RWPE2 (cell line): ENCODE measurements around the gene MYO6.

ENCODE experiments used
- ATAC-seq: fragments of 200-7000 bp; cut with Tn5 transposase; 3 replicates; pipeline ENCODE4 v1.9.1; 2021; ENCODE audit warnings: low read depth
- DNase-seq: peaks from one replicate; pipeline ENCODE4 v3.0.0-alpha.2; 2020; ENCODE audit warnings: low spot score
- H3K27ac ChIP-seq: fragments of 450-650 bp; 2 replicates; pipeline ENCODE4 v1.5.1; 2017; ENCODE audit warnings: mild to moderate bottlenecking; ENCODE audit not compliant: poor library complexity, severe bottlenecking
- H3K27me3 ChIP-seq: fragments of 250-450 bp; sonication (Bioruptor Pico); 2 replicates; pipeline ENCODE4 v1.5.1; 2021; ENCODE audit warnings: mild to moderate bottlenecking, moderate library complexity; ENCODE audit not compliant: insufficient read depth, poor library complexity, severe bottlenecking
- H3K36me3 ChIP-seq: fragments of 250-450 bp; sonication (Bioruptor Pico); 2 replicates; pipeline ENCODE4 v1.5.1; 2020; ENCODE audit warnings: low read depth, mild to moderate bottlenecking, moderate library complexity
- H3K4me1 ChIP-seq: fragments of 250-450 bp; sonication (Bioruptor Pico); 2 replicates; pipeline ENCODE4 v1.5.1; 2021; ENCODE audit warnings: mild to moderate bottlenecking, moderate library complexity; ENCODE audit not compliant: insufficient read depth, poor library complexity, severe bottlenecking
- H3K4me3 ChIP-seq: fragments of 250-450 bp; sonication (Bioruptor Pico); 2 replicates; pipeline ENCODE4 v1.5.1; 2021; ENCODE audit warnings: mild to moderate bottlenecking, moderate library complexity; ENCODE audit not compliant: severe bottlenecking
- H3K9me3 ChIP-seq: fragments of 250-450 bp; sonication (Bioruptor Pico); 2 replicates; pipeline ENCODE4 v1.5.1; 2021; ENCODE audit warnings: mild to moderate bottlenecking, moderate library complexity; ENCODE audit not compliant: severe bottlenecking
- CTCF ChIP-seq: fragments of 450-650 bp; IDR thresholded peaks from one replicate; pipeline ENCODE4 v1.5.1; 2017; ENCODE audit warnings: mild to moderate bottlenecking, moderate library complexity; ENCODE audit not compliant: poor library complexity, severe bottlenecking

MYO6 gene

GRCh38 chr6:75943381-75943780 is 194.3 kb downstream of the MYO6 start:
- Histone ChIP-seq H3K27me3 (no peaks in the 10 kb centered on the region), H3K36me3 (no peaks in the 10 kb centered on the region), H3K4me1 (no peaks in the 10 kb centered on the region), H3K4me3 (no peak overlapping the region), H3K27ac (no peak overlapping the region), H3K9me3 (no peaks in the 10 kb centered on the region)
- DNase-seq (no peak), ATAC-seq (no peak)
- TF ChIP-seq CTCF, result no peak

- ATAC-seq, result no peak
- TF ChIP-seq CTCF, result no peak
- H3K4me3 ChIP-seq, result no peak overlapping the region
Measured at GRCh38 chr6:75946146-75946831, 197.2 kb downstream of the MYO6 start.

GRCh38 chr6:75947935-75948334 is 198.9 kb downstream of the MYO6 start:
- H3K4me1 ChIP-seq, result no peaks in the 10 kb centered on the region
- no peak for TF ChIP-seq CTCF
- no peaks in the 10 kb centered on the region for H3K36me3 ChIP-seq
- ATAC-seq (no peak), DNase-seq (no peak)
- no peak overlapping the region for H3K4me3 ChIP-seq
- no peak overlapping the region for H3K27ac ChIP-seq
- H3K9me3 ChIP-seq, result no peaks in the 10 kb centered on the region
- no peaks in the 10 kb centered on the region for H3K27me3 ChIP-seq

More at GRCh38 chr6:75946146-75946831, 197.2 kb downstream of the MYO6 start:
- Histone ChIP-seq H3K27me3 (no peaks in the 10 kb centered on the region), H3K4me1 (no peaks in the 10 kb centered on the region), H3K36me3 (no peaks in the 10 kb centered on the region), H3K27ac (no peak overlapping the region), H3K9me3 (no peaks in the 10 kb centered on the region)
- no peak for DNase-seq

- Histone ChIP-seq H3K4me3 (no peak overlapping the region), H3K27ac (no peak overlapping the region), H3K9me3 (no peaks in the 10 kb centered on the region), H3K36me3 (no peaks in the 10 kb centered on the region), H3K27me3 (no peaks in the 10 kb centered on the region), H3K4me1 (no peaks in the 10 kb centered on the region)
- TF ChIP-seq CTCF, result no peak
- no peak for ATAC-seq
- no peak for DNase-seq
Measured at GRCh38 chr6:75952128-75952527, 203.1 kb downstream of the MYO6 start.

- H3K4me3 ChIP-seq, result no peak overlapping the region
- no peaks in the 10 kb centered on the region for H3K27me3 ChIP-seq
- ATAC-seq (no peak), DNase-seq (no peak)
- no peak overlapping the region for H3K27ac ChIP-seq
- no peak for TF ChIP-seq CTCF
- no peaks in the 10 kb centered on the region for H3K9me3 ChIP-seq
- H3K36me3 ChIP-seq, result no peaks in the 10 kb centered on the region
- H3K4me1 ChIP-seq, result no peaks in the 10 kb centered on the region
Measured at GRCh38 chr6:75963569-75963968, 214.5 kb downstream of the MYO6 start.
